ENCODE measurements around the gene PSMD14. TPM values are rescaled to one million over a fixed set of nuclear protein-coding genes. Genes with fewer than 3 reads are reported as not detected.

The PSMD14 gene
- total RNA-seq, 1 donor from 2014 or later, result 39.1 TPM

DNA sequence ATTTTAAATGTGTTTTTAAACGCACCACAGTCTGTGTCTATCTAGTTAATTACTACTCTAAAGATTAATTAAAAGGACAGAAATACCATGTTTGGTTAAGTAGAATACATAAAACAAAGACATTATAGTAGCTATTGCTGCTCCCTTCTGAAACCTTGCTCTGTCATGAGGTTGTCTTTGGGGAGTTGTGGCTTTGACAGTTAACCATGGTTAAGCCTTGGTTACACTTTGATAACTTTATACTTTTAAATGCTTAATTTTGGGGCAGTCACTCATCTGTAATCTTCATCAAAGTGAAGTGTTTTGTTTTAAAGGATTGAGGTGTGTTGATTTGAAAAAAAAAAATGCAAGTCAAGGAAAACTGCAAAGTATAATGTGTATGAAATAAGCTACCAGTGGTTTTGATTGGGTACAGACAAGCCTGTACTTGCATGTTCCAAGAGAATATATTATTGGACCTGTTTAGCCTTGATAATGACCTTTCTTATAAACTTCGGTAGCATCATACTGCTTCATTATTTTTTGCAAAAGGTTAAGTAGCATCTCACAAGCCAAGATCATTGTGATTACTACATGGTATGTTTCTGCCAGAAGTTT is 78.1 kb downstream of the PSMD14 start:
- ATAC-seq, result no peak

DNA sequence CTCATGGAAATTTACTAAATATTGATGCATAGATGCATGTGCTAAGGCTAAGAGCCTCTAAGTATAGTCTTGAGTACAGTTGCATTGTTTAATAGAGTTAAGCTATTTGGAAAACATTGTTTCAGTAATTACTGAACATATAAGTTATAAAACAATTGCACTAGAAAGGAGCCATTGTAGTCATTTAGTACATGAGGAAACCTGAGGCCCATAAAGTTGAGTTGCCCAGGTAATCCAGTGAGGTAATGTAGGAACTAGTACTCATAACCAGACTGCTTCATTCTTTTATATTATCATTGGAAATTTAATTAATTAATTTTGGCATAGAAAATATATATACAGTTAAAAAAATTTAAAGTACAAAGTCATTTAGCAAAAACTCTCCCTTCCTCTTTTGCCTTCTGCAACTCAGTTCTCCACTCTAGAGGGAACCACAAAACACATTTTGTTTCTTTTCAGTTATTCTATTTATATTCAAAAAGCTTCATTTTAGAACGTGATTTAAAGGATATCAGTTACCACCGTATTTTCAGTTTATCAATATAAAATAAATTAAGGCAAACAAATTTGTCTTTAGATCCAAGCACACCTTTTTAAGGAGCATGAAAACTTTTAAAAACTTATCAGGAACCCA is 80.0 kb downstream of the PSMD14 start:
- ATAC-seq, result no peak

DNA sequence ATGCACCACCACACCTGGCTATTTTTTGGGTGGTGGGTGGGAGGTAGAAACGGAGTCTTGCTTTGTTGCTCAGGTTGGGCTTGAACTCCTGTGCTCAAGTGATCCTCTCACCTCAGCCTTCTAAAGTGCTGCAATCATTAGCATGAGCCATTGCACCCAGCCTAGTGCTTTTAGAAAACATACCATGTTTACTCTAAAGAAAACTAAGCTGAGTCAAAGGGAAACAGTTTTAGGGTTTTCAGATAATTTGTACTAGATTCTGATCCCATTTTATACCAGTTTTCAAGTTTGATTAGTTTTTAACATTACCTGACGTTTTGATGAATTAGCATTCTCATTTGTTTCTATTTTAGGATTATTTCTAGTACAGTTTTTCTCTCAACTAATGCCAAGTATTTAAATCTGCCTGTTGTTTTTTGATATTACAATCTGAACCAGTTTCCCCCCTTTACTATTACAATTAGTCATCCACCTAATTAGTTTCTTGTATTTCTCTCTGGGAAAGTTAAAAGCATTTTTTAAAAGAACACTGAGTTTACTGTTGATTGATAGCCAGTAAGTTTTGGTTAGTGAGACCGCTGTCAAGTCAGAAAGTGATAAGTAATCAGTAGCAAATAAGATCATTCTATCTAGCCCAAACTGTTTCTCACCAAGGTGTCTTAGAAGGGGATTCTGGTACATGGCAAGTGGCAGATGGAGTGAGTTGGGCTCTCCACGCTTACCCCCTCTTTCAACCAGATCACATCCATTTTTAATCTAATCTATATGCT is 83.7 kb downstream of the PSMD14 start:
- ATAC-seq, result no peak

DNA sequence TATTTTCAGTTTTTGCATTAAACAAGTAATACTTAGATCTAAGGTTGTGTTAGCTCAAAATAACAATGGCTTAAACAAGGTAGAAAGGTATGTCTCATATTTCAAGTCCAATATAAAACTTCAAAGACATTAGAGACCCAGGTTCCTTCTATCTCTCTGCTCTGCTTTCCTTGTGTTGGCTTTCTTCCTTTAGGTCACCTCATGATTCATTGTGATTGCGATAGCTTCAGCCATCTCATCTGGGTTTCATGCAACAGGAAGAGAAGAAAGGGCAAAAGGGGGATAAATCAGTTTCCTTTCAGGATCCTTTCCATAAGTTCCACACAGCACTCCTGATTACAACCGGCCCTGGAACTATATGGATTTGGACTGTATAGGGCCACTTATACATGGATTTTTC is 91.9 kb downstream of the PSMD14 start:
- ATAC-seq, result no peak

DNA sequence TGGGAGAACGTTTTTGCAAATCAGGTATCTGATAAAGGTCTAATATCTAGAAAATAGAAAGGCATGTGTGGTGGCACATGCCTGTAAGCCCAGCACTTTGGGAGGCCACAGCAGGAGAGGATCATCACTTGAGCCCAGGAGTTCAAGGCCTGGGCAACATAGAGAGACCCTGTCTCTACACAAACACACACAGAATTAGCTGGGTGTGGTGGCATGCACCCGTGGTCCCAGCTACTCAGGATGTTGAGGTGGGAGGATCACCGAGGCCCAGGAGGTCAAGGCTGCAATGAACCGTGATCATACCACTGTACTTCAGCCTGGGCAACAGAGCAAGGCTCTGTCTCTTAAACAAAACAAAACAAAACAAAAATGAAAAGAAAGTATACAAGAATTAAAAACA is 94.1 kb downstream of the PSMD14 start:
- ATAC-seq, result no peak

DNA sequence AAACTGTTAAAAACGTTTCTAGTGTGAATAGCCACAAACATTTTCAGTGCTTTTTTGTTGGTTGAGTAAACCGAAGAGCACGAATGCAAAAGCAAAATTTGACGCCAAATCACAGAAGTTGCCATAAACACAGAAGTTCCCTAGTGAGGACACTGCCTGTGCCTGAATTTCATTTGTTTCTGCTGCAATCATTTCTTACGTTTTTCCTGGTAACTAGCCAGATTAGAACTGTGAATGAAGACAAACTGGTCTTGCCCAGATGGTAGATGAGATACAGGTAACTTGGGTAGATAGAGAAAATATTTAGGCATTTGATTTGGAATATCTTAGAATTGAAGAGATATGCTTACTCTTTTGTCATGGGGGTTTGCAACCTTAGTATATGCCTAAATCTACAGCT is 98.1 kb downstream of the PSMD14 start:
- no peak for ATAC-seq

DNA sequence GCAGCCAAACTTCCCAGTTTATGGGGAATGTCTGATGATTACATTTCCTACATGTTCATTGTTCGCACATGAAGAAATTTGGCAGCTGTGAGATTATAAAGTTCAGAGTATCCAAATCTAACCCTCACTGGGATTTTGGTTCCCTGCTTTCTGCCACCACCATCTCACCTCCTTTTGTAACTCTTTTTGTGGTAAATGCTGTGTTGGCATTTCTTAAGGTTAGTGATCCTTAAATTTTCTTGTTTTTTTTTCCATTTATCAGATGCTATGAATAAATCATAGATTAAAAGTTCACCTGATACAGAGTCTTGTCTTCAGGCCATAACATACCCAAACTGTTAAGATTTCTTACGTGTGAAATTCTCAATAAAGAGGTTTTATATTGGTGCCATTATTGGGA is 99.4 kb downstream of the PSMD14 start:
- ATAC-seq, result no peak

DNA sequence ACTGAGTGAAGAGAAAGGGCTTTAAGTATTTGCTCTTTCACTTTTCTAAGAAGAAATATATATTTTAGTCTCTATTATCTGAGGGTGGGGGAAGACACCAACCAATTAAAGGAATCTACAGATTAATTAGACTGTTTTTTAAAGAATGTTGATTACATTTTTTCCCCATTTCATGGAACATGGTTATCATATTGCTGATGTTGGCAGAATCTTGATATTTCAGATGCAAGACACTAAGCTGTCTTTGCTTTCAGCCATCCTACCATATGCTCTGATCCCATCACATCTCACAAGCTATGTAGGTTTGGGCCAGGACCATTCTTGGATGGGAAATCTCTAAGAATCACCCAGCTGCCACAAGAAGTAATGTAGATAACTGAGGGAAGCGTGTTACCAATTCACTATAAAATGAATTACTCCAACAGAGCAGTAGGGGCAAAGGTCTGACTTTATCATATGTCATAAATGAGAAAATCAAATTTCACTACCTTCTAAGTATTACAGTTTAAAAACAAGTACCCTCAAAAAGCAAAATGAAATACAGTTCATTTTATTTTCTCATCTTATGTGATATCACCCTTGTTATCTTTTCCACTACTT is 101.2 kb downstream of the PSMD14 start:
- ATAC-seq, result no peak

DNA sequence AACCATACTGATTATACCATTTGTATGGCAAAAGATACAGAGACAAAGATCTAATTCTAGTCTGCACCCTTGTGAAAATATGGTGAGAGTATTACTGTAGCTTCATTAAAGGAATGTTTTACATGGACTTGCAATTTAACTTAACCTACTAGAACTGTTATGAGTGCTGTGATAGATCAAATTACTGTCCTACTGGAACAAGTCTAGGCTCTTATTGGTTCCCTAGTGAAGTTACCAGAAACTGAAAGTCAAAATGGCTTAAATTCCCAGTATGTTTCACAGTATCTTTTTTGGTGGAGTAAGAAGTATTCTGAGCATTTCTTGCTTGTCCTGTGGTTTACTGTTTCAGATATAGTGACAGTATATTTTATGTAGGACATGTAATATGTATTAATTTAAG is 104.1 kb downstream of the PSMD14 start:
- no peak for ATAC-seq

DNA sequence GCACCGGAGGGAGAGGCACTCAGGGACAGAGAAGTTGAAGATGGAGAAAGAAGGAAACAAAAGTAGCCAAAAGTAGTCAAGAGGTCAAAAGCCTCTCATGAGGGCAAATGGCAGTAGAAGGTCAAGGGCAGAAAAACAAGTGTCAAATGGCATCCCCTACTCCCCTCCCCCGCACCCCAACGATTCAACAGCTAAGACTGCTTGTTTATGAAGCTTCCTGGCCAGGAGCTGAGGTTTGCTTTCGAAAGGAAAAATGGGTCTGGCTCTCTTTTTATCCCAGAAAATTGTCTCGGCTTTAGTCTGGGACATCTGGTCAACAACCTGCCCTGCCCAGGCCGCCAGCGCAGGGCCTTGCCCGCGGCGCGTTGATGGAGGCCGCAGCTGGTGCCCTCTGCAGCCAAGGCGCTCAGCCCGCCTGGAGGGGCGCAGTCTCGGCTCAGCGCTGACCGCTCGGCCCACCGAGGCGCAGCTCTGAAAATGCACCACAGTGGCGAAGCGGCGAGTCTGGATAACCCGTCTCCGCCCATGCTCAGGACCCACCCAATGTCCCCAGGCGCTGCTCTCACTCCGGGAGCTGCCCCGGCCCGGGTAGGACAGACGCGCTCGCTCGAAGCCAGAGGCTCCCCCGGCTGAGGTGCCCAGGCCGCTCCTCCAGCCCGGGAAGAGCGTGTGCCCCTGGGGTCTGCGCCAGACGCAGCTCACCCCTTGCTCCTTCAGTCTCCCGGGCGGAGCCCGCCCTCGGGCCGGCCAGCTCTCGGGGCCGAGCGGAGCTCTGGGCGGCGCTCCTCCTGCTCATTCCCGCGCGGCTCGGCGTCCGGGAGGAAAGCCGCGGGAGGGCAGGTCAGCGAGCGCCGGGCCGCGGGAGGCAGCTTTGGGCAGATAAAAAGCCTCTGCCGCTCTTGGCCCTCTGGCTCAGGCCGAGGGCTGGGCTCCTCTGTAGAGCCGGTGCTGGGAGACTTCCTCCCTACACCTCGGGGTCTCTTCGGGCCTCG is 106.1 kb downstream of the PSMD14 start:
- ATAC-seq, result peak; percentile 71

DNA sequence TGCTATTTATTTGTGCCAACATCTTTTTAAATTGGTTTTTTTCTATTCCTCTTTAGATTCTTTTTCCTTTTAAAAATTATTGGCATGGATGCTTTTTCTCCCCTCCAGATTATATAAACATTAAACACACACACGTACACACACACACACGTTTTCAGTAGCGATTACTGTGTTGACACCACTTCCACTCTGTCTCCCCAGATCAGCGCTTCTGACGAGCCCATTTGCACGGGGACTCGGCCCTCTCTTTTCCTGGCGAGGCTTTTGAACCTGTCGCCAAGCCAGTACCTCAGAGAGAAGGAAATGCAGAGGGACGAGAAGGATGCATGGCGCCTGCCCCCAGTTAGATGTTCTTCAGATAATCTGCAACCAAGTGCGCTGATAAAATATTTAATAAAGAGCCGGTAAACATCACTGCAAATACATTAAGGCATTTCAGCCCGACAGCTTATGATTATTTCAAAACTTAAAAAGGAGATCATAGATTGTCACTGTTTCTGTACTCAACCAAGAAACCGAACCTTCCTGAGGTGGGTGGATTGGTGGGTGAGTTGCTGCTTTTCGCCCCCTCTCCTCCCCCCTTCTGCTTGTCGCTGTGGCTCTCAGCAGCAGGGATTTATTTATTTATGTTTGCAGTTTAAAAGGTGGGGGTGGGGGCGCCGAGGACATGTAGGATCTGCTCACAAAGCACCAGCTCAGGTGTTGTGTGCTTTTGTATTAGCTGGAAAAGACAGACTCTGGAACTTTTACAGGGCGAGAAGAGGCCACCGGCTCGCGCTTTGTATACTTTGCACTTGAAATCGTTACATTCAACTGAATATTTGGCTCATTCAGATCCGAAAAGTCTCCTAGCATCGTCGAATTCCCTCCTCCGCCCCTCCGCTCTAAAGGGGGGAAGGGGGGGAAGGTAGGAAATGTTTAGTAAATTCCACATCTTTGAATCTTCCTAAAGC is 107.1 kb downstream of the PSMD14 start:
- ATAC-seq, result no peak

DNA sequence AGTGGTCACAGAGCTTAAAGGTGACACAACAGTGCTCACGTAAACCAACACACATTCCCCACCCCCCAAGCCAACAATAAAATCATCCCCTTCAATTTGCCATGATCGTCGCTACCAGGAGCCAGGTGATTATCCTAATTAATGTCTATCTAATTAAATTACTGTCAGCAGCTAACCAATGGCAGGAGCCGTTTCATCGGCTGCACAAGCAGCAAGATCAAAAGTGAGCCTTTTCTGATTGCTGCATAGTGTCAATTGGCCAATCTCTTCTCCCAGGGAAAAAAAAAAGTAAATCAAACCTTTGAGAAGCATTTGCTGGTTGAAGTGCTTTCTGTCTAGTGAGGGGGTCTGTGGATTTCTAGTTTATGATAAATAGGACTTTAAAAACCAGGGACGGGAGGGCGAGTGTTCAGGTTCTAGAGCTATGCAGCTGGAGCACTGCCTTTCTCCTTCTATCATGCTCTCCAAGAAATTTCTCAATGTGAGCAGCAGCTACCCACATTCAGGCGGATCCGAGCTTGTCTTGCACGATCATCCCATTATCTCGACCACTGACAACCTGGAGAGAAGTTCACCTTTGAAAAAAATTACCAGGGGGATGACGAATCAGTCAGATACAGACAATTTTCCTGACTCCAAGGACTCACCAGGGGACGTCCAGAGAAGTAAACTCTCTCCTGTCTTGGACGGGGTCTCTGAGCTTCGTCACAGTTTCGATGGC is 107.9 kb downstream of the PSMD14 start, which contains the start of gene TBR1:
Gene TBR1, plus strand, starts transcription at position 311 of the 721 bp plus-strand sequence. Its CDS starts 114 bp downstream, at position 425.
- no peak for ATAC-seq

DNA sequence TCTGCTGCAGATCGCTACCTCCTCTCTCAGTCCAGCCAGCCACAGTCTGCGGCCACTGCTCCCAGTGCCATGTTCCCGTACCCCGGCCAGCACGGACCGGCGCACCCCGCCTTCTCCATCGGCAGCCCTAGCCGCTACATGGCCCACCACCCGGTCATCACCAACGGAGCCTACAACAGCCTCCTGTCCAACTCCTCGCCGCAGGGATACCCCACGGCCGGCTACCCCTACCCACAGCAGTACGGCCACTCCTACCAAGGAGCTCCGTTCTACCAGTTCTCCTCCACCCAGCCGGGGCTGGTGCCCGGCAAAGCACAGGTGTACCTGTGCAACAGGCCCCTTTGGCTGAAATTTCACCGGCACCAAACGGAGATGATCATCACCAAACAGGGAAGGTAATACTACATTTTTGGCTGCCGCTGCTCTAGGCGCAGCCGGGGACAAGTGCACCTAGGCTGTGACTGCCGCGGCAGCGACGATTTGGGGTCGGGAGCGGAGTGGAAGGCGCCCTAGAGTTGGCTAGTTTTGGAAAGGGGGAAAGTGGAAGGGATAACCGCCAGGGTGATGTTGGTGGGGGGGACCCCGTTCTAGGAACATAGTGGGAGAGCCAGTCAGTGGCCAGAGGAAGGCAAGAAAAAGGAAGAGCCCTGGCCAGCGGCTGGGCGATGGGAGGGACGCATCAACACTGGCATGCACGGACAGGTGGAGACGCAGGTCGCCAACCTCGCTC is 108.6 kb downstream of the PSMD14 start:
- ATAC-seq, result no peak

DNA sequence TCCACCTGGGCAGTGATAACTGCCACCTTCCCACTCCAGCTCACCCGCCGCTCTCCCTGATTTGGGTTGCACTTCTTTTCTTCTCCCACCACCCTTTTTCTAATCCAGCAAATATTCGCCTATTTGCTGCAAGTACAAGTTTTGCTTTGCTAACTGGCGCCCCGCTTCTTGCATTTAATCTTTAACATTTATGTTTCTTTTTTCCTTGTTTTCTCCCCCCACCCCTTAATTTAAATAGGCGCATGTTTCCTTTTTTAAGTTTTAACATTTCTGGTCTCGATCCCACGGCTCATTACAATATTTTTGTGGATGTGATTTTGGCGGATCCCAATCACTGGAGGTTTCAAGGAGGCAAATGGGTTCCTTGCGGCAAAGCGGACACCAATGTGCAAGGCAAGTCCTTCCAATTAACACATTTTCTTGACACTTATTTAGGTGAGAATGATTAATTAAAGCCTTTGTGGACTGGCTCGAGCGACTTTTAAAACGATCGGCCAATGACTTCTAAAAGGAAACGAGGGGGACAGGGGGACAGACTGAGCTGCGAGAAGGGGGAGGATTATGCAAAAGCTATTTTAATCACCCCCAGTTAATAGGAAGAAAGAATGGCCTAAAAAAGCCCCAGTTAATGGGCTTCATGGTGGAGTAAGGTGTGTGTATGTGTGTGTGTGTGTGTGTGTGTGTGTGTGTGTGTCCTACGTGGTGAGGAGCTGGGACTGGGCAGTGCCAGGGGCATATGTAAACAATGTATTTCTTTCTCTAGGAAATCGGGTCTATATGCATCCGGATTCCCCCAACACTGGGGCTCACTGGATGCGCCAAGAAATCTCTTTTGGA is 109.4 kb downstream of the PSMD14 start:
- no peak for ATAC-seq

DNA sequence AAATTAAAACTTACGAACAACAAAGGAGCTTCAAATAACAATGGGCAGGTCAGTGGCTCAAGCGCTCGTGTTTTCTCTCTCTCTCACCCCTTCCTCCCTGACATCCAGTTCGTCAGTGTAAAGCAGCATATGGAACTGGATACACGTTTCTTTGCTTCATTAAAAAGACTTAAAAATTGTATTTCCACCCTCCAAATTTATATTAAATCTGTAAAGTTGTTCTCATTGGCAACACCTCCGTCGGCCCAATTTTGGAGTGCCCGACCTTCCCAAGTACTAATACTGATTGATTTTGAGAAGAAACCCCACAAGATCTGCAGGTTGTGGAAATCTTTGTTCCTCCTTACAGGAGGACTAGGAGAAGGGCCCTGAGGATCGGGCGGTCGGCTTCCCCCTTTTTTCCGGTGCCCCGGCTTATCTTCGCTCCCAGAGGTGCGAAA is 110.1 kb downstream of the PSMD14 start:
- no peak for ATAC-seq

DNA sequence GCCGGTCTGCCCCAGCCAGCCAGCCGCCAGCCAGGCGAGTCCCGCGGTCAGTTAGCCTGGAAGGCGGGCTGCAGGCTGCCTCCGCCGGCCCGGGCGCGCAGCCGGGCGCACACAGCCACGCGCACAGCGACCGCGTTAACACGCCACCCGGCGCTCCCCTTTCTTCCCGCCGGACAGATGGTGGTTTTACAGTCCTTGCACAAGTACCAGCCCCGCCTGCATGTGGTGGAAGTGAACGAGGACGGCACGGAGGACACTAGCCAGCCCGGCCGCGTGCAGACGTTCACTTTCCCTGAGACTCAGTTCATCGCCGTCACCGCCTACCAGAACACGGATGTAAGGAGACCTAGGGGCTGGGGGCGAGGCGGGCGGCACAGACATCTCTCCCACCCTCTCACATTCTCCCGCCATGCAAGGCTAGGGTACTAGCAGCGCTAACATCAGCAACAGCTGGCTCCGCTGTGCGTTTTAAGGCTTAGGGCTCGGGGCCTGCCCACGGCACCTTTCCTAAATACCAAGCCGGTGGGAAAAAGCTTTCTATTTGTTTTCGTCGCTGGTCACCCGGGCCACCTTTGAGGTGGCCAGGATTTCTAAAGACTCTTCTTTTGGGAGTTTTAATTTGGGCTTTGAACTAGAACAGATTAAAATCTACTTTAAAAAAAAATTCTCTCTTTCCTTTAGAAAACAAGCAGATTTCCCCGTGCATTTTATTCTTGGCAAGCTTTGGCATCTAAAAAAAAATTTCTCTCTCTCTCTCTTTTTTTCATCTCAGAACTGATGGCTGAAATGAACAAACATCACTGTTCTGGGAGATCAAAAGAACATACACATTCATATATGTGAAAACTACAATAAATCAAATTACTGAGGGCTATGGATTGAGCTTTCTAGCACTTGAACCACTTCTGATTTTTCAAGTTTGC is 110.8 kb downstream of the PSMD14 start:
- no peak for ATAC-seq

DNA sequence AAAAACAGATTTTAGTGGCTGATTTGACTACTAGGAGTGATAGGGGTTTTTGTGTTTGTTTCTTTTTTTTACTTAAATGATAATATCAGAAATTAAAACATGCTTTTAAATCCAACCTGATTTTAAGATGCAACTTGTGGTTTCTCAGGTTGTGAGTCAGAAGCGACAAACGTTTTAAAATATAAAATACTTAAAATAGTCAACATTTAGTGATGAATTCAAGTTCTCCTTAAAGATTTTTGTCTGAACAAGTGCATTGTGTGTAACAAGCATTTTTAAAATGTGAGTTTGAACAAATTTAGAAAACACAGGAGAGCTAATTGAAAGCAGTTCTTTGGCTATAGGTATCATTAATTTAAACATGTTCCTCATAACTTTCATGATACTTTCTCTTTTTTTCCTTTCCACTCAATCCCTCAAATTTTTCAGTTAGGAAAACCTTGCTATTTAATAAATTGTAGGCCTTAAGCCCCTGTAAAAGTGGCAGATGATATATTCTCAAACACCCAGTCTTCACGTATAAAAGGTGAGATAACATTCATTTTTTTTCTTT is 111.5 kb downstream of the PSMD14 start:
- no peak for ATAC-seq
